ENCODE measurements around the gene NAA38. TPM values are rescaled to one million over a fixed set of nuclear protein-coding genes. Genes with fewer than 3 reads are reported as not detected.

NAA38 gene
- total and polyA plus RNA-seq, 2 experiments from 2014 or later, result 17.1 to 74.8 TPM

GRCh38 chr17:7817643-7817964 lies 39.8 kb downstream of the NAA38 start:
- ATAC-seq (no peak), DNase-seq (ENCODE audit: low spot score) (no peak)
- Histone ChIP-seq H4K20me1 (replicated peaks; ENCODE audit: insufficient read depth) (no peaks in the 10 kb centered on the region), H3K4me1 (ENCODE audit: insufficient read depth) (no peaks in the 10 kb centered on the region), H3K79me2 (replicated peaks; ENCODE audit: insufficient read depth) (no peaks in the 10 kb centered on the region), H3K9me2 (ENCODE audit: insufficient read depth) (no peaks in the 10 kb centered on the region), H3F3A (replicated peaks; ENCODE audit: low read depth) (no peaks in the 10 kb centered on the region), H2AFZ (no peak overlapping the region), H3K27ac (ENCODE audit: low read depth) (no peak overlapping the region), H3K27me3 (ENCODE audit: insufficient read depth) (no peaks in the 10 kb centered on the region), H3K4me3 (no peak overlapping the region), H3K36me3 (ENCODE audit: insufficient read depth) (no peaks in the 10 kb centered on the region), H3K4me2 (no peak overlapping the region)
- no peaks in the 10 kb centered on the region for H3K9me3 Mint-ChIP-seq
- peaks cover 22% of the 10 kb centered on the region for H3K27me3 Mint-ChIP-seq (ENCODE audit: insufficient read depth, low read depth, poor library complexity)
- H3K4me3 Mint-ChIP-seq, result no peak overlapping the region
- H3K36me3 Mint-ChIP-seq (ENCODE audit: low read depth), result no peaks in the 10 kb centered on the region; the same call in 2 of the 3 replicates
- no peak overlapping the region for H3K27ac Mint-ChIP-seq
- no peaks in the 10 kb centered on the region; the same call in 2 of the 3 replicates for H3K4me1 Mint-ChIP-seq
- TF ChIP-seq EZH2 (IDR thresholded peaks at IDR 0.05; ENCODE audit: low read depth, unreplicated experiment) (no peak), EZH2phosphoT487 (IDR thresholded peaks at IDR 0.05; ENCODE audit: unreplicated experiment) (no peak), STAT1 (IDR thresholded peaks at IDR 0.05; ENCODE audit: unreplicated experiment) (no peak), ZNF331 (CRISPR knock-in tag; IDR thresholded peaks at IDR 0.05; ENCODE audit: low read depth) (no peak), JUNB (IDR thresholded peaks at IDR 0.05; ENCODE audit: unreplicated experiment) (no peak), ZNF462 (CRISPR knock-in tag; IDR thresholded peaks at IDR 0.05) (no peak), ETS1 (IDR thresholded peaks at IDR 0.05) (no peak), NANOG (IDR thresholded peaks at IDR 0.05; ENCODE audit: borderline replicate concordance) (no peak), REST (IDR thresholded peaks at IDR 0.05; ENCODE audit: unreplicated experiment) (no peak), CREB1 (CRISPR knock-in tag; IDR thresholded peaks at IDR 0.05; ENCODE audit: low read depth) (no peak), CTCF (conservative IDR thresholded peaks at IDR 0.05; ENCODE audit: low read depth in 2 of 2) (no peak), POLR2AphosphoS5 (IDR thresholded peaks at IDR 0.05; ENCODE audit: low read depth) (no peak), ZNF114 (CRISPR knock-in tag; IDR thresholded peaks at IDR 0.05) (no peak)
